ENCODE results near the gene PI16.

GRCh38 chr6:36963451-36964290, 9.1 kb downstream of the PI16 start:
- TF ChIP-seq CTCF (IDR thresholded peaks at IDR 0.05) (no peak), USF1 (IDR thresholded peaks at IDR 0.05; ENCODE audit: borderline replicate concordance, low read depth) (no peak), YY1 (IDR thresholded peaks at IDR 0.05; ENCODE audit: low read depth) (no peak)
